ENCODE results near the gene SPATA6. TPM values are rescaled to one million over a fixed set of nuclear protein-coding genes. Genes with fewer than 3 reads are reported as not detected.
"Not testable (repeated sequence)": the region's sequence is repeated elsewhere in the genome, so short reads cannot be mapped to it uniquely, and the experiment has no call there.

The SPATA6 gene
- total and polyA plus RNA-seq, 2 experiments from 2014 or later, result 10.6 to 13.3 TPM

DNA sequence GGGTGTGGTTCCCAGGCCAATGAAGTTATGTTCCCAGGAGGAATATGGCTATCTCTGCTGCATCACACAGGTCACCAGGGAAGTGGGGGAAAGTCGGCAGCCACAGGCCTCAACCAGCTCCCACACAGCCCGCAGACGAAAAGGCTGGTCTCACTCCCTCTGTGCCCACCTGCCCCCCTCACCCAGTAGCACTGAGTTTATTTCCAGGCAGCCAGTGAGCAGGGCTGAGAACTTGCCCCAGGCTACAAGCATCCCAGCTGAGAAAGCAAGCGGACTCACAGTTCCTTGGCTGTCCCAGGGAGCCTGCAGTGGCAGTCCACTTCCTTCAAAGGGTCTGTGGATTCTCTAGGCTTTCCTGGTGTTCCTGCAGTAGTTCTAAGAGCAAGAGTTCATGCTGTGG, 180.6 kb downstream of the SPATA6 start (continued):
- TF ChIP-seq, protein P1, sequence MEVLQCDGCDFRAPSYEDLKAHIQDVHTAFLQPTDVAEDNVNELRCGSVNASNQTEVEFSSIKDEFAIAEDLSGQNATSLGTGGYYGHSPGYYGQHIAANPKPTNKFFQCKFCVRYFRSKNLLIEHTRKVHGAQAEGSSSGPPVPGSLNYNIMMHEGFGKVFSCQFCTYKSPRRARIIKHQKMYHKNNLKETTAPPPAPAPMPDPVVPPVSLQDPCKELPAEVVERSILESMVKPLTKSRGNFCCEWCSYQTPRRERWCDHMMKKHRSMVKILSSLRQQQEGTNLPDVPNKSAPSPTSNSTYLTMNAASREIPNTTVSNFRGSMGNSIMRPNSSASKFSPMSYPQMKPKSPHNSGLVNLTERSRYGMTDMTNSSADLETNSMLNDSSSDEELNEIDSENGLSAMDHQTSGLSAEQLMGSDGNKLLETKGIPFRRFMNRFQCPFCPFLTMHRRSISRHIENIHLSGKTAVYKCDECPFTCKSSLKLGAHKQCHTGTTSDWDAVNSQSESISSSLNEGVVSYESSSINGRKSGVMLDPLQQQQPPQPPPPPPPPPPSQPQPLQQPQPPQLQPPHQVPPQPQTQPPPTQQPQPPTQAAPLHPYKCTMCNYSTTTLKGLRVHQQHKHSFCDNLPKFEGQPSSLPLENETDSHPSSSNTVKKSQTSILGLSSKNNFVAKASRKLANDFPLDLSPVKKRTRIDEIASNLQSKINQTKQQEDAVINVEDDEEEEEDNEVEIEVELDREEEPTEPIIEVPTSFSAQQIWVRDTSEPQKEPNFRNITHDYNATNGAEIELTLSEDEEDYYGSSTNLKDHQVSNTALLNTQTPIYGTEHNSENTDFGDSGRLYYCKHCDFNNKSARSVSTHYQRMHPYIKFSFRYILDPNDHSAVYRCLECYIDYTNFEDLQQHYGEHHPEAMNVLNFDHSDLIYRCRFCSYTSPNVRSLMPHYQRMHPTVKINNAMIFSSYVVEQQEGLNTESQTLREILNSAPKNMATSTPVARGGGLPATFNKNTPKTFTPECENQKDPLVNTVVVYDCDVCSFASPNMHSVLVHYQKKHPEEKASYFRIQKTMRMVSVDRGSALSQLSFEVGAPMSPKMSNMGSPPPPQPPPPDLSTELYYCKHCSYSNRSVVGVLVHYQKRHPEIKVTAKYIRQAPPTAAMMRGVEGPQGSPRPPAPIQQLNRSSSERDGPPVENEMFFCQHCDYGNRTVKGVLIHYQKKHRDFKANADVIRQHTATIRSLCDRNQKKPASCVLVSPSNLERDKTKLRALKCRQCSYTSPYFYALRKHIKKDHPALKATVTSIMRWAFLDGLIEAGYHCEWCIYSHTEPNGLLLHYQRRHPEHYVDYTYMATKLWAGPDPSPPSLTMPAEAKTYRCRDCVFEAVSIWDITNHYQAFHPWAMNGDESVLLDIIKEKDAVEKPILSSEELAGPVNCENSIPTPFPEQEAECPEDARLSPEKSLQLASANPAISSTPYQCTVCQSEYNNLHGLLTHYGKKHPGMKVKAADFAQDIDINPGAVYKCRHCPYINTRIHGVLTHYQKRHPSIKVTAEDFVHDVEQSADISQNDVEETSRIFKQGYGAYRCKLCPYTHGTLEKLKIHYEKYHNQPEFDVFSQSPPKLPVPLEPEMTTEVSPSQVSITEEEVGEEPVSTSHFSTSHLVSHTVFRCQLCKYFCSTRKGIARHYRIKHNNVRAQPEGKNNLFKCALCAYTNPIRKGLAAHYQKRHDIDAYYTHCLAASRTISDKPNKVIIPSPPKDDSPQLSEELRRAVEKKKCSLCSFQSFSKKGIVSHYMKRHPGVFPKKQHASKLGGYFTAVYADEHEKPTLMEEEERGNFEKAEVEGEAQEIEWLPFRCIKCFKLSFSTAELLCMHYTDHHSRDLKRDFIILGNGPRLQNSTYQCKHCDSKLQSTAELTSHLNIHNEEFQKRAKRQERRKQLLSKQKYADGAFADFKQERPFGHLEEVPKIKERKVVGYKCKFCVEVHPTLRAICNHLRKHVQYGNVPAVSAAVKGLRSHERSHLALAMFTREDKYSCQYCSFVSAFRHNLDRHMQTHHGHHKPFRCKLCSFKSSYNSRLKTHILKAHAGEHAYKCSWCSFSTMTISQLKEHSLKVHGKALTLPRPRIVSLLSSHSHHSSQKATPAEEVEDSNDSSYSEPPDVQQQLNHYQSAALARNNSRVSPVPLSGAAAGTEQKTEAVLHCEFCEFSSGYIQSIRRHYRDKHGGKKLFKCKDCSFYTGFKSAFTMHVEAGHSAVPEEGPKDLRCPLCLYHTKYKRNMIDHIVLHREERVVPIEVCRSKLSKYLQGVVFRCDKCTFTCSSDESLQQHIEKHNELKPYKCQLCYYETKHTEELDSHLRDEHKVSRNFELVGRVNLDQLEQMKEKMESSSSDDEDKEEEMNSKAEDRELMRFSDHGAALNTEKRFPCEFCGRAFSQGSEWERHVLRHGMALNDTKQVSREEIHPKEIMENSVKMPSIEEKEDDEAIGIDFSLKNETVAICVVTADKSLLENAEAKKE (CRISPR knock-in tag; IDR thresholded peaks at IDR 0.05), result no peak

- Histone ChIP-seq H3K4me2 (no peak overlapping the region), H3K9me2 (ENCODE audit: insufficient read depth) (no peaks in the 10 kb centered on the region), H3K4me1 (ENCODE audit: insufficient read depth) (no peaks in the 10 kb centered on the region), H3F3A (replicated peaks; ENCODE audit: low read depth) (no peaks in the 10 kb centered on the region), H3K36me3 (ENCODE audit: insufficient read depth) (no peaks in the 10 kb centered on the region), H3K4me3 (no peak overlapping the region), H3K79me2 (replicated peaks; ENCODE audit: insufficient read depth) (no peaks in the 10 kb centered on the region), H4K20me1 (replicated peaks; ENCODE audit: insufficient read depth) (no peaks in the 10 kb centered on the region), H3K27me3 (ENCODE audit: insufficient read depth) (no peaks in the 10 kb centered on the region), H2AFZ (no peak overlapping the region), H3K27ac (ENCODE audit: low read depth) (no peak overlapping the region)
- no peak for DNase-seq (ENCODE audit: low spot score)
- Mint-ChIP-seq H3K4me1 (no peaks in the 10 kb centered on the region; the same call in 2 of the 3 replicates), H3K4me3 (no peak overlapping the region), H3K27me3 (ENCODE audit: insufficient read depth, low read depth, poor library complexity) (peaks cover 2% of the 10 kb centered on the region), H3K9me3 (peaks cover 55% of the 10 kb centered on the region), H3K36me3 (ENCODE audit: low read depth) (peaks cover 29% of the 10 kb centered on the region; the same call in 2 of the 3 replicates), H3K27ac (no peak overlapping the region)
- no peak for TF ChIP-seq ZNF114 (CRISPR knock-in tag; IDR thresholded peaks at IDR 0.05)
- TF ChIP-seq EZH2 (IDR thresholded peaks at IDR 0.05; ENCODE audit: low read depth, unreplicated experiment), result no peak
- no peak for ATAC-seq
Measured at GRCh38 chr1:48285525-48285924, 186.5 kb downstream of the SPATA6 start.

GRCh38 chr1:48284696-48285420, 187.1 kb downstream of the SPATA6 start:
- not testable (repeated sequence) for DNase-seq (ENCODE audit: low spot score); H3K4me1 Mint-ChIP-seq; H3K27me3 Mint-ChIP-seq (ENCODE audit: insufficient read depth, low read depth, poor library complexity); H3K27ac Mint-ChIP-seq; H4K20me1 ChIP-seq (replicated peaks; ENCODE audit: insufficient read depth); H2AFZ ChIP-seq; ATAC-seq; H3K4me1 ChIP-seq (ENCODE audit: insufficient read depth); H3K4me3 Mint-ChIP-seq; H3K27me3 ChIP-seq (ENCODE audit: insufficient read depth); H3K9me2 ChIP-seq (ENCODE audit: insufficient read depth); H3K4me3 ChIP-seq; H3F3A ChIP-seq (replicated peaks; ENCODE audit: low read depth); H3K79me2 ChIP-seq (replicated peaks; ENCODE audit: insufficient read depth); H3K36me3 ChIP-seq (ENCODE audit: insufficient read depth); H3K4me2 ChIP-seq; H3K27ac ChIP-seq (ENCODE audit: low read depth)
- TF ChIP-seq, protein P2, sequence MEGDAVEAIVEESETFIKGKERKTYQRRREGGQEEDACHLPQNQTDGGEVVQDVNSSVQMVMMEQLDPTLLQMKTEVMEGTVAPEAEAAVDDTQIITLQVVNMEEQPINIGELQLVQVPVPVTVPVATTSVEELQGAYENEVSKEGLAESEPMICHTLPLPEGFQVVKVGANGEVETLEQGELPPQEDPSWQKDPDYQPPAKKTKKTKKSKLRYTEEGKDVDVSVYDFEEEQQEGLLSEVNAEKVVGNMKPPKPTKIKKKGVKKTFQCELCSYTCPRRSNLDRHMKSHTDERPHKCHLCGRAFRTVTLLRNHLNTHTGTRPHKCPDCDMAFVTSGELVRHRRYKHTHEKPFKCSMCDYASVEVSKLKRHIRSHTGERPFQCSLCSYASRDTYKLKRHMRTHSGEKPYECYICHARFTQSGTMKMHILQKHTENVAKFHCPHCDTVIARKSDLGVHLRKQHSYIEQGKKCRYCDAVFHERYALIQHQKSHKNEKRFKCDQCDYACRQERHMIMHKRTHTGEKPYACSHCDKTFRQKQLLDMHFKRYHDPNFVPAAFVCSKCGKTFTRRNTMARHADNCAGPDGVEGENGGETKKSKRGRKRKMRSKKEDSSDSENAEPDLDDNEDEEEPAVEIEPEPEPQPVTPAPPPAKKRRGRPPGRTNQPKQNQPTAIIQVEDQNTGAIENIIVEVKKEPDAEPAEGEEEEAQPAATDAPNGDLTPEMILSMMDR (conservative IDR thresholded peaks at IDR 0.05; ENCODE audit: low read depth in 2 of 2), result peak; percentile 17 to 52; a peak in 2 of 4 replicates
- Mint-ChIP-seq H3K36me3 (ENCODE audit: low read depth) (peaks cover 29% of the 10 kb centered on the region; the same call in 2 of the 3 replicates), H3K9me3 (peaks cover 58% of the 10 kb centered on the region)

GRCh38 chr1:48282329-48282728, 189.7 kb downstream of the SPATA6 start:
- H3K4me1 ChIP-seq (ENCODE audit: insufficient read depth); H3K4me1 Mint-ChIP-seq; H3K79me2 ChIP-seq (replicated peaks; ENCODE audit: insufficient read depth); H4K20me1 ChIP-seq (replicated peaks; ENCODE audit: insufficient read depth); H3K36me3 ChIP-seq (ENCODE audit: insufficient read depth); H3K27me3 ChIP-seq (ENCODE audit: insufficient read depth); ATAC-seq; H3K27ac Mint-ChIP-seq; DNase-seq (ENCODE audit: low spot score); H3K4me2 ChIP-seq; H3K9me2 ChIP-seq (ENCODE audit: insufficient read depth); H3K4me3 ChIP-seq; H3K27me3 Mint-ChIP-seq (ENCODE audit: insufficient read depth, low read depth, poor library complexity); H3K27ac ChIP-seq (ENCODE audit: low read depth); H2AFZ ChIP-seq; H3K4me3 Mint-ChIP-seq; H3F3A ChIP-seq (replicated peaks; ENCODE audit: low read depth): not testable (repeated sequence)
- peaks cover 54% of the 10 kb centered on the region for H3K9me3 Mint-ChIP-seq
- peaks cover 22% of the 10 kb centered on the region; the same call in 2 of the 3 replicates for H3K36me3 Mint-ChIP-seq (ENCODE audit: low read depth)
